Esophagus muscularis mucosa (tissue), 4 donors: Measurements from ENCODE around the gene CIDEB. TPM values are rescaled to one million over a fixed set of nuclear protein-coding genes. Genes with fewer than 3 reads are reported as not detected.

Experiments used
- DNase-seq: peaks from one replicate; pipeline ENCODE4 v3.0.0-alpha.2; 2017; ENCODE audit errors: extremely low spot score
- H3K27ac ChIP-seq, 4 donors: fragments of 200-600 bp; sonication (generic); replicated peaks in 1 of 4; 1 replicate in 3 of 4; 2 replicates in 1 of 4; pipeline ENCODE4 v1.5.1; 2016 to 2019; ENCODE audit warnings: mild to moderate bottlenecking in 1 of 4
- H3K27me3 ChIP-seq, 4 donors: fragments of 200-600 bp; sonication (generic); one replicate each; pipeline versions ENCODE4 v1.5.1 to v1.6.0; 2016 to 2019
- H3K36me3 ChIP-seq, 4 donors: fragments of 200-600 bp; sonication (generic); one replicate each; pipeline ENCODE4 v1.5.1; 2016 to 2019
- H3K4me1 ChIP-seq, 4 donors: fragments of 200-600 bp; sonication (generic); one replicate each; pipeline ENCODE4 v1.5.1; 2016 to 2019
- H3K4me3 ChIP-seq, 4 donors: fragments of 200-600 bp; sonication (generic); 1 replicate in 2 of 4; 2 replicates in 2 of 4; pipeline ENCODE4 v1.5.1; 2016 to 2019; ENCODE audit warnings: mild to moderate bottlenecking in 4 of 4, moderate library complexity in 1 of 4
- H3K9me3 ChIP-seq, 4 donors: fragments of 200-600 bp; sonication (generic); 1 replicate in 3 of 4; 2 replicates in 1 of 4; pipeline ENCODE4 v1.5.1; 2016 to 2019
- EP300 ChIP-seq: sonication (generic); formaldehyde crosslinking; IDR thresholded peaks from one replicate; pipeline ENCODE4 v1.6.1; 2017; ENCODE audit warnings: antibody characterized with exemption
- POLR2A ChIP-seq: fragments of 450-650 bp; IDR thresholded peaks from one replicate; pipeline ENCODE4 v1.6.1; 2017; ENCODE audit warnings: antibody characterized with exemption, moderate library complexity, mild to moderate bottlenecking, low read depth
- POLR2AphosphoS5 ChIP-seq, 2 donors: sonication (generic); formaldehyde crosslinking; IDR thresholded peaks; one replicate each; pipeline ENCODE4 v1.6.1; 2017; ENCODE audit warnings: antibody characterized with exemption in 2 of 2
- WGBS: methylation state at CpG from one replicate; pipeline ENCODE4 v1.1.5; 2018; 5-methylcytosine and 5-hydroxymethylcytosine counted together
- intact Hi-C: fragments of 100-400 bp; cut with DNase I; formaldehyde crosslinking; loops from one replicate; pipeline ENCODE4 v1.15.1; 2023
- total RNA-seq, 4 donors: library from RNA; depleted of rRNA; stranded (reverse); fragments of >200 nt; gene quantifications; one replicate each; pipeline versions ENCODE4 v1.1.0 to v1.2.1, GENCODE V29; 2016
- TF ChIP-seq, protein P1 (sequence below), 3 experiments: fragments of 200-600 bp in 2 of 3; fragments of 450-650 bp in 1 of 3; sonication (generic) in 2 of 3; IDR thresholded peaks; one replicate each; pipeline ENCODE4 v1.5.1; 2017 to 2019; ENCODE audit warnings: antibody characterized with exemption in 3 of 3, mild to moderate bottlenecking in 2 of 3, moderate library complexity in 1 of 3

Gene CIDEB
- total RNA-seq, 4 donors from 2014 or later = 6.6 to 12.5 (median 8.1) TPM

DNA sequence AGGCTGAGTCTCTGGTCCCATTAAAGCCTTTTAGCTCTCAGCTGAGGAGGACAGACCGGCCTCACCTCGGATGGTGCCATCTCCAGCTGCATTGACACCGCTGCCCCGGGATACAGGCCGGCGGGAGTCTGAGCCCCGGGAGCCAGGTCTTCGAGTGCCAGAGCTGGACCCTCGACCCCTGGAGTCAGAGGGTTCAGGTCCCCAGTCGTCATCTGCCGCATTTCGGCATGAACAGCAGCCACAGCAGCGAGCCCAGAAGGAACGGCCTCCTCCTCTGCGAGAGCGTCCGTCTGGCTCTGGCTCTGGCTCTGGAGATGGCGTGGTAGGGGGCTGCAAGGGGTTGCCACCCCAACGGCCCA, 45.8 kb downstream of the CIDEB start:
- WGBS = 93% methylated on average over 8 of the region's 19 CpGs
- H3K9me3 ChIP-seq = no peaks in the 10 kb centered on the region
- TF ChIP-seq, protein P1, sequence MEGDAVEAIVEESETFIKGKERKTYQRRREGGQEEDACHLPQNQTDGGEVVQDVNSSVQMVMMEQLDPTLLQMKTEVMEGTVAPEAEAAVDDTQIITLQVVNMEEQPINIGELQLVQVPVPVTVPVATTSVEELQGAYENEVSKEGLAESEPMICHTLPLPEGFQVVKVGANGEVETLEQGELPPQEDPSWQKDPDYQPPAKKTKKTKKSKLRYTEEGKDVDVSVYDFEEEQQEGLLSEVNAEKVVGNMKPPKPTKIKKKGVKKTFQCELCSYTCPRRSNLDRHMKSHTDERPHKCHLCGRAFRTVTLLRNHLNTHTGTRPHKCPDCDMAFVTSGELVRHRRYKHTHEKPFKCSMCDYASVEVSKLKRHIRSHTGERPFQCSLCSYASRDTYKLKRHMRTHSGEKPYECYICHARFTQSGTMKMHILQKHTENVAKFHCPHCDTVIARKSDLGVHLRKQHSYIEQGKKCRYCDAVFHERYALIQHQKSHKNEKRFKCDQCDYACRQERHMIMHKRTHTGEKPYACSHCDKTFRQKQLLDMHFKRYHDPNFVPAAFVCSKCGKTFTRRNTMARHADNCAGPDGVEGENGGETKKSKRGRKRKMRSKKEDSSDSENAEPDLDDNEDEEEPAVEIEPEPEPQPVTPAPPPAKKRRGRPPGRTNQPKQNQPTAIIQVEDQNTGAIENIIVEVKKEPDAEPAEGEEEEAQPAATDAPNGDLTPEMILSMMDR (IDR thresholded peaks at IDR 0.05) = no peak
- TF ChIP-seq POLR2AphosphoS5 (IDR thresholded peaks at IDR 0.05) (no peak), EP300 (no peak), POLR2A (no peak)
- no peak for DNase-seq
- H3K4me1 ChIP-seq = peaks cover 0 to 9% (median 2%) of the 10 kb centered on the region in 4 donors
- H3K27me3 ChIP-seq = no peaks in the 10 kb centered on the region
- H3K4me3 ChIP-seq = no peak overlapping the region
- peaks cover 8 to 32% (median 21%) of the 10 kb centered on the region in 4 donors for H3K36me3 ChIP-seq
- intact Hi-C loops = no loop called here
- H3K27ac ChIP-seq = no peak overlapping the region

DNA sequence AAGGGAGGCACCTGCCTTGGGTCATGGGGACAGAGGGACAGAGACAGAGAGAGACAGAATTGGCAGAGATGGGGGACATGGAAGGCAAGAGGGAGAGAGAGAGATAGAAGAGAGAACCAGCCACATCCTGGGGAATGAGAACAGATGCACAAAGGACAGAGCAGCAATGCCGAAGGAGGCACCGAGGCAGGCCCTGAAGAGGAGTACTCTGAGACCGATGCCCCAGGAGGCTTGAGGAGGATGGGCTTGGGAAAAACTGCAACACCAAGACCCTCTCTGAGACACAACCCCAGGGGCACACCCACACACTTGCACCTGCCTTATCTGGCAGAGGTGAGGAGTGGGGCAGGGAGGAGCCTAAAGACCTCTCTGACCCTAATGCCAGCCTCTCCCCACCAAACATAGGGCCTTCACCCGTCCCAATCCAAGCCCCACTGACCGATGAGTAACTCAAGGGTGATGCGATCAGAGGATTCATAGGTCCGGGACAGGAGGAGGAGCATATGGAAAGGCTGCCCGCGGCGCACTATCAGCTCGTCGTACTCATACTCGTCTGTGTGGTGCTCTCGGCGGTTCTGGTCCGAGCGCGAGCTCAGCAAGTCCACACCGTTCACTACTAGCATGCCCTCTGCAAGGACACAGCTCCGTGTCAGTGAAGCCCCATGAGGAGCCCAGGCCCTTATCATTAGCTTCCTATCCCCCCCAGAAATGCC, 46.4 kb downstream of the CIDEB start:
- intact Hi-C loops = no loop called here
- no peak for DNase-seq
- no peak for TF ChIP-seq EP300
- TF ChIP-seq, protein P1 (IDR thresholded peaks at IDR 0.05) = no peak
- no peak for TF ChIP-seq POLR2AphosphoS5 (IDR thresholded peaks at IDR 0.05)
- no peak for TF ChIP-seq POLR2A
- Histone ChIP-seq H3K27me3 (no peaks in the 10 kb centered on the region), H3K4me3 (no peak overlapping the region), H3K36me3 (peaks cover 3 to 27% (median 16%) of the 10 kb centered on the region in 4 donors), H3K4me1 (peaks cover 0 to 9% (median 2%) of the 10 kb centered on the region in 4 donors), H3K27ac (no peak overlapping the region), H3K9me3 (no peaks in the 10 kb centered on the region)
- WGBS = 92% methylated on average over 18 of the region's 20 CpGs

DNA sequence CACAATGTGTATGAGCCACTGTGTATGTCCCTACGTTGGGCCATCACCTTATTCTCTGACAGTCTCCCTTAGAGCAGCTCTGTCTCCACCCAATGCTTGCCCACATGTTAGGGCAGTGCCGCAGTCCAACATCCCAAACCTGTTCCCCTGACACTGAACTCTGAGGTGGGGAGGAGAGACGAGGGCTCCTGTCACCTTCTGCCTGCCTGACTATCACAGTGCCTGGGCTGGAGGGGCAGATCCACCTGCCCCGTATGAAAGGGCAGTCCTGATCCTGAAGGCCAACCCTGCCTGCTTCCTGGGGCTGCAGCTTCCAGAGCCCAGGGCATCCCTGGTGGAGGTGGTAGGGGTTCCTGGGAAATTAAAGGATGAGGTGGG, 47.0 kb downstream of the CIDEB start:
- Histone ChIP-seq H3K27ac (no peak overlapping the region), H3K4me1 (peaks cover 0 to 9% (median 2%) of the 10 kb centered on the region in 4 donors), H3K36me3 (peaks cover 0 to 20% (median 11%) of the 10 kb centered on the region in 4 donors), H3K27me3 (no peaks in the 10 kb centered on the region), H3K4me3 (no peak overlapping the region), H3K9me3 (no peaks in the 10 kb centered on the region)
- no peak for DNase-seq
- WGBS = 71% methylated on average over 1 of the region's 4 CpGs
- TF ChIP-seq, protein P1 (IDR thresholded peaks at IDR 0.05) = no peak
- TF ChIP-seq EP300 (no peak), POLR2AphosphoS5 (IDR thresholded peaks at IDR 0.05) (no peak), POLR2A (no peak)
- intact Hi-C loops = no loop called here

DNA sequence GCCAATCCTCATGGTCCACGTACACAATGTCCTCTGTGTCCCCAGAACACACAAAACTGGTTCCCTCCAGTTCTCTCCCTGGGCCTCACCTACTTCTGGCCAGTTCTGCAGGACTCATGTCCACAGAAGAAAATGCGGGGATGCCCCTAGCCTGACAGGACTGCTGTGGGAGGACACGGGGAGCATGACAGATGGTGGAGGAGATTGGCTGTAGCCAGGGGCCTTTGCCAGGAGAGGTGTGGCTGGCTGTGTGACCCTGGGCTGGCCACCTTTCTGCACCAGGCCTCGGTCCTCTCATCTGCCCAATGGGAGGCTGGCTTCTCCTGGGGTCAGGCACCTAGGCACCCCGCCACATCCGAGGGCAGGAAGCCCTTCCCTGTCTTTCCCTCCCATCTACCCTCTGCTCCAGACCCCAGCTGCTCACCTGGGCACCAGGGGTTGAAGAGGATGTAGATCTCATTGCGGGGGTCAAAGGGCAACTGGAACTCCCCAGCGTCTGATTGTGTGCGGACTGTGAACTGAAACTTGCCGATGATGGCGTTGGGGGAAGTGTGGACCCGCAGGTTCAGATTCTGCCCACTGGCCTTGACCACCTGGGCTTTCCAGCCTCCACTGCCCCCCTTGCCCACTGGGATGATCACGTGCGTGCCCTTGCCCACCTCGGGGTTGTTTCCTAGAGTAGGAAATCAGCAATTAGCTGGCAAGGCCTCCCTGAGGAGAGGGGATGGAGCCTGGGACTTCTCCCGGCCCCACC, 47.6 kb downstream of the CIDEB start:
- DNase-seq = no peak
- intact Hi-C loops = no loop called here
- no peaks in the 10 kb centered on the region for H3K27me3 ChIP-seq
- no peaks in the 10 kb centered on the region for H3K9me3 ChIP-seq
- peaks cover 0 to 9% (median 2%) of the 10 kb centered on the region in 4 donors for H3K4me1 ChIP-seq
- no peak overlapping the region for H3K4me3 ChIP-seq
- TF ChIP-seq, protein P1 (IDR thresholded peaks at IDR 0.05) = no peak
- TF ChIP-seq POLR2A = no peak
- no peak for TF ChIP-seq EP300
- no peak for TF ChIP-seq POLR2AphosphoS5 (IDR thresholded peaks at IDR 0.05)
- no peak overlapping the region for H3K27ac ChIP-seq
- WGBS = 90% methylated on average over 15 of the region's 16 CpGs
- peaks cover 0 to 20% (median 5%) of the 10 kb centered on the region in 4 donors for H3K36me3 ChIP-seq
